Gastroesophageal sphincter (tissue), 4 donors: ENCODE results near the gene IL6ST. TPM values are rescaled to one million over a fixed set of nuclear protein-coding genes. Genes with fewer than 3 reads are reported as not detected.
A peak's percentile ranks its signal among the peaks of the same experiment; 100 is the strongest.

ENCODE experiments used
- ATAC-seq: fragments of 150-250 bp; one replicate; pipeline ENCODE4 v1.9.1; 2016; ENCODE audit warnings: mild to moderate bottlenecking, moderate library complexity
- H3K27ac ChIP-seq, 4 donors: fragments of 200-600 bp; sonication (generic) in 3 of 4; 1 replicate in 3 of 4; 2 replicates in 1 of 4; pipeline ENCODE4 v1.5.1; 2016 to 2019
- H3K27me3 ChIP-seq: fragments of 200-600 bp; sonication (generic); one replicate; pipeline ENCODE4 v1.5.1; 2019
- H3K36me3 ChIP-seq, 2 donors: fragments of 200-600 bp; sonication (generic); one replicate each; pipeline ENCODE4 v1.5.1; 2019; ENCODE audit warnings: control low read depth in 1 of 2
- H3K4me1 ChIP-seq, 3 donors: fragments of 200-600 bp; sonication (generic); 1 replicate in 2 of 3; 2 replicates in 1 of 3; pipeline ENCODE4 v1.5.1; 2016 to 2019; ENCODE audit warnings: control low read depth in 2 of 3
- H3K4me3 ChIP-seq, 2 donors: fragments of 200-600 bp; sonication (generic); one replicate each; pipeline ENCODE4 v1.5.1; 2019; ENCODE audit warnings: mild to moderate bottlenecking in 1 of 2, moderate library complexity in 1 of 2
- H3K9me3 ChIP-seq, 3 donors: fragments of 200-600 bp; sonication (generic); one replicate each; pipeline ENCODE4 v1.5.1; 2017 to 2019; ENCODE audit warnings: control low read depth in 2 of 3
- EP300 ChIP-seq: sonication (generic); formaldehyde crosslinking; IDR thresholded peaks from one replicate; pipeline ENCODE4 v1.6.1; 2017; ENCODE audit warnings: antibody characterized with exemption, mild to moderate bottlenecking
- POLR2A ChIP-seq, 2 donors: fragments of 450-650 bp; IDR thresholded peaks; one replicate each; pipeline ENCODE4 v1.6.1; 2017; ENCODE audit warnings: antibody characterized with exemption in 2 of 2, mild to moderate bottlenecking in 2 of 2, moderate library complexity in 1 of 2
- POLR2AphosphoS5 ChIP-seq: sonication (generic); formaldehyde crosslinking; IDR thresholded peaks from one replicate; pipeline ENCODE4 v1.6.1; 2017; ENCODE audit warnings: antibody characterized with exemption
- WGBS, 2 donors: methylation state at CpG; one replicate each; pipeline ENCODE4 v1.1.5; 2018; ENCODE audit warnings: low coverage in 1 of 2; 5-methylcytosine and 5-hydroxymethylcytosine counted together
- total RNA-seq, 4 donors: library from RNA; depleted of rRNA; stranded (reverse); fragments of >200 nt; gene quantifications; one replicate each; pipeline ENCODE4 v1.1.0, GENCODE V29; 2016
- TF ChIP-seq, protein P1 (sequence below), 4 experiments: fragments of 200-600 bp in 2 of 4; fragments of 450-650 bp in 2 of 4; sonication (generic) in 1 of 4; IDR thresholded peaks; one replicate each; pipeline ENCODE4 v1.5.1; 2017 to 2019; ENCODE audit warnings: antibody characterized with exemption in 4 of 4, mild to moderate bottlenecking in 2 of 4, moderate library complexity in 2 of 4

The IL6ST gene
- total RNA-seq, 4 donors from 2014 or later = 351 to 761 (median 435) TPM

DNA sequence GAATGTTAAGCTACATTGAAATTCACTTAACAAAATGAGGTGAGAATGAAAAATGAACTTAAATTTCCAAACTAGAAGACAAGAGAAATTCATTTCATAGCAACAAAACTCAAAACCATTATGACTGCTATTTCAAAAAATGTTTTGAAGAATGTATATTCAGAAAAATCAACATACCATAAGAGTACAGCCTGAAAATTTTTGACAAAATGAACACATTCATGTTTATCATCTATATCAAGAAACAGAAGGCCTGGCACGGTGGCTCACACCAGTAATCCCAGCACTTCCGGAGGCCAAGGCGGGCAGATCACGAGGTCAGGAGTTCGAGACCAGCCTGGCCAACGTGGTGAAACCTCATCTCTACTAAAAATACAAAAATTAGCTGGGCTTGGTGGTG, 4.2 kb upstream of the IL6ST start:
- TF ChIP-seq, protein P1, sequence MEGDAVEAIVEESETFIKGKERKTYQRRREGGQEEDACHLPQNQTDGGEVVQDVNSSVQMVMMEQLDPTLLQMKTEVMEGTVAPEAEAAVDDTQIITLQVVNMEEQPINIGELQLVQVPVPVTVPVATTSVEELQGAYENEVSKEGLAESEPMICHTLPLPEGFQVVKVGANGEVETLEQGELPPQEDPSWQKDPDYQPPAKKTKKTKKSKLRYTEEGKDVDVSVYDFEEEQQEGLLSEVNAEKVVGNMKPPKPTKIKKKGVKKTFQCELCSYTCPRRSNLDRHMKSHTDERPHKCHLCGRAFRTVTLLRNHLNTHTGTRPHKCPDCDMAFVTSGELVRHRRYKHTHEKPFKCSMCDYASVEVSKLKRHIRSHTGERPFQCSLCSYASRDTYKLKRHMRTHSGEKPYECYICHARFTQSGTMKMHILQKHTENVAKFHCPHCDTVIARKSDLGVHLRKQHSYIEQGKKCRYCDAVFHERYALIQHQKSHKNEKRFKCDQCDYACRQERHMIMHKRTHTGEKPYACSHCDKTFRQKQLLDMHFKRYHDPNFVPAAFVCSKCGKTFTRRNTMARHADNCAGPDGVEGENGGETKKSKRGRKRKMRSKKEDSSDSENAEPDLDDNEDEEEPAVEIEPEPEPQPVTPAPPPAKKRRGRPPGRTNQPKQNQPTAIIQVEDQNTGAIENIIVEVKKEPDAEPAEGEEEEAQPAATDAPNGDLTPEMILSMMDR (IDR thresholded peaks at IDR 0.05) = no peak
- TF ChIP-seq POLR2AphosphoS5 (no peak), EP300 (no peak), POLR2A (IDR thresholded peaks at IDR 0.05) (no peak)
- no peak for ATAC-seq

DNA sequence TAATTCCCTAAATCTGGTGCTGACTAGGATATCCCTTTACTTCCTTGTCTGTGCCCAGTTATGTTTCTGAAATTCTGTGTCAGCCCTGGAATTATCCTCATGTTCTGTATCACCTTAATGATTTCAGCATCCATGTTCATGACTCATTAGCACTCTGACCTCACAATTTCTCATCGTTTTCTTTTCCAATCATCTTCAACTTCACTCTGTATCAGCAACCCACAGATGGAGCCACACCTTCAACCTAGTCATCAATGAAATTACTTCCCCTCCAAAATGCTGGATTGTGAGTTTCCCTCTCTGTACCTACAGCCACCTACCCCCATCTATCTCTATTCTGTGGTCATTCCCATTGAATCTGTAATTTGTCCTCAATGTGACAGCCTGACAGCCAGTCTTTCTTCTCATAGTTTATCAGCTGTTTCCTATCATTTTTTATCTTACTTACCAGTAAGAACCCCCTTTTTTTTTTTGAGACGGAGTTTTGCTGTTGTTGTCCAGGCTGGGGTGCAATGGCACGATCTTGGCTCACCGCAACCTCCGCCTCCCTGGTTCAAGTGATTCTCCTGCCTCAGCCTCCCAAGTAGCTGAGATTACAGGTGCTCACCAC, 3.1 kb upstream of the IL6ST start:
- H3K4me1 ChIP-seq = peaks cover 0 to 18% (median 0%) of the 10 kb centered on the region in 3 donors
- H3K27me3 ChIP-seq = no peaks in the 10 kb centered on the region
- no peak overlapping the region for H3K27ac ChIP-seq
- no peak overlapping the region for H3K4me3 ChIP-seq
- peaks cover 0 to 6% (median 0%) of the 10 kb centered on the region in 3 donors for H3K9me3 ChIP-seq
- H3K36me3 ChIP-seq = no peaks in the 10 kb centered on the region
- 70 to 71% methylated on average over 1 to 5 of the region's 5 CpGs for WGBS, 2 donors
- ATAC-seq = no peak
- no peak for TF ChIP-seq EP300
- TF ChIP-seq POLR2AphosphoS5 = no peak
- TF ChIP-seq POLR2A (IDR thresholded peaks at IDR 0.05) = no peak
- TF ChIP-seq, protein P1 (IDR thresholded peaks at IDR 0.05) = no peak

More for the DNA sequence above, 4.2 kb upstream of the IL6ST start:
- Histone ChIP-seq H3K27me3 (no peaks in the 10 kb centered on the region), H3K36me3 (no peaks in the 10 kb centered on the region), H3K4me1 (peaks cover 0 to 12% (median 0%) of the 10 kb centered on the region in 3 donors), H3K4me3 (no peak overlapping the region), H3K9me3 (peaks cover 0 to 6% (median 0%) of the 10 kb centered on the region in 3 donors), H3K27ac (no peak overlapping the region)
- WGBS, 2 donors = 67 to 91% methylated on average over 5 to 6 of the region's 6 CpGs

DNA sequence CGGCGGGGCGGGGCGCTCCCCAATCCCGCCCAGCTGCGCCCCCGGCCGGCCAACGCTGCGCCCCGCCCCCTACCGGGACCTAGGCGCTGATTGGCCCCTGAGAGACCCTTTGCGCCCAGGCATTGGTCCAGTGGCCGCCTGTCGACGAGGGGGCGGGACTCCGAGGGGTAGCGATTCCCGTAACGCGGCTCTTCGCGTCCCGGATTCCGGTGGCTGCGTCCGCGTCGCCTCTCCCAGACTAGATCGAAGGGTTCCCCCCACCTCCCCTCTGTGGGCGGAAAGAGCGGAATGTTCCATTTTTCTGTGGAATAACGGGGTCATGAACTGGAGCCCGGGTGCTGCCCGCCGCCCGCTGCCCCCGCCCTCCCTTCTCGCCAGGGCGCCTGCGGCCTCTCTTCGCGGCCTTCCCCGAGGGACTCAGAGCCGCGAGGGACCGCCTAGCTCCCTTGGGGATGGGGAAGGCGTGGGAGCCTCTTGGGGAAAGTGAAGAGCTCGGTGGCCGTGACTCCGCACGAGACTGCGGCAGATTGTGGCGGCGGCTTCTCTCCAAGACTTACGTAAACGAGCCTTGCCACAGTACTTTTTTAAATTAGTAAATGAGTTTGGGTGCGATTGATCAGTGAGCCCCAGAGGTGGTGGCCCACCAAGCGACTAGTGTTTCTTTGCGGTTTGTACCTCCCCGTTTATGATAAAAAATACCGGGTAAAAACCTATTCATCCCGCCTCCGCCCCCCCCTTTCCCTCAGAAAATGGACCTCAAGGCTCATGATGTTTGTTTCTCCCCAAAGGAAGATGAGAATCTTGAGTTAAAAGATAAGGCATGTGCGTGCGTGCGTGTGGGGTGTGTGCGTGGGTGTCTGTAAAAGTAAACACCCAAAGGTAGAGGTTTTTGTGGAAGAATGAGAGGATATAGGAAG, 493 bp upstream of the IL6ST start:
- ATAC-seq = peak; percentile 97
- WGBS, 2 donors = 0 to 1% methylated on average over 14 to 20 of the region's 70 CpGs
- H3K36me3 ChIP-seq = no peaks in the 10 kb centered on the region
- no peak for TF ChIP-seq EP300
- TF ChIP-seq POLR2AphosphoS5 = peak; percentile 95
- TF ChIP-seq POLR2A (IDR thresholded peaks at IDR 0.05) = peak in 1 of 2 donors; percentile 54
- TF ChIP-seq, protein P1 (IDR thresholded peaks at IDR 0.05) = peak in 1 of 4 experiments; percentile 48
- H3K27ac ChIP-seq = peak overlapping the region; percentile 86 to 100 (median 98)
- H3K27me3 ChIP-seq = no peaks in the 10 kb centered on the region
- no peaks in the 10 kb centered on the region for H3K9me3 ChIP-seq
- H3K4me1 ChIP-seq = peaks cover 0 to 44% (median 0%) of the 10 kb centered on the region in 3 donors
- H3K4me3 ChIP-seq = peak overlapping the region; percentile 53 to 83

DNA sequence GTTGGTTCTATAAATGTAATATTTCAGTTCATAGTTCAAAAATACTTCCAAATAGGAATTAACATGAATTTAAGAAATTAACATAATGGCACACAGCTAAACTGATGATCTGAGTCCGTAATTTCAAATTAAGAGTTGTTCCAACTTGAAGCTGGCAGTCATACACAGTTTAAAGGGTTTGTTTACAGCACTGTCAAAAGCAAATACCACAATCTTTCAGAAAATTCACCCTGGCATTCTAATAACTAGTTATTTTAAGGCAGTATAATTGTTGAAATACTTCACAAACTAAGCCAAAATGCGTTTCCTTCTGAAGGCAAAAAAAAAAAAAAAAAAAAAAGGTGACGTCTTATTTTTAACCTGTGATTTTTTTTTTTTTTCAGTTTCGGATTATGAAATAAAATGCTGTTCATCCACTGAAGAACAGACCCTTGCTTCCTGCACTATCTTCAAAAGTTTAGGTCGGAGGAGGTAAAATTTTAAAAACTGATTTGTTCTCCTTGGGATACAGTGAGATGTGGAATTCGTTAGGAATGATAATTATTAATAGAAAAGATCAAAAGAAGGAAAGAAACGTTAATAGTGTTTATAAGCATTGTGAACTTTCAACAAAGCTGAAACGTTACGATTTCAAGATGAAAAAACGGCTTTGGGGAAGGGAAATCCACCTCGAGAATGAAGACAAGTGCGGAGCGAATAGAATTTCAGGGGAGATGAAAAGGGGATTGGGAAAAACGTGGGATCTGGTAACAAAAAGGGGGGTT, 850 bp downstream of the IL6ST start:
- H3K9me3 ChIP-seq = no peaks in the 10 kb centered on the region
- no peaks in the 10 kb centered on the region for H3K27me3 ChIP-seq
- no peak for ATAC-seq
- no peak for TF ChIP-seq EP300
- no peak for TF ChIP-seq POLR2A (IDR thresholded peaks at IDR 0.05)
- peak; percentile 25 for TF ChIP-seq POLR2AphosphoS5
- TF ChIP-seq, protein P1 (IDR thresholded peaks at IDR 0.05) = no peak
- peak overlapping the region; percentile 86 to 100 (median 98) for H3K27ac ChIP-seq
- peaks cover 0 to 58% (median 7%) of the 10 kb centered on the region in 3 donors for H3K4me1 ChIP-seq
- peak overlapping the region; percentile 53 to 83 for H3K4me3 ChIP-seq
- 0% methylated on average over 13 to 14 of the region's 14 CpGs for WGBS, 2 donors
- no peaks in the 10 kb centered on the region for H3K36me3 ChIP-seq
